Measurements from ENCODE around the gene ADAMTSL4.

ADAMTSL4 gene

DNA sequence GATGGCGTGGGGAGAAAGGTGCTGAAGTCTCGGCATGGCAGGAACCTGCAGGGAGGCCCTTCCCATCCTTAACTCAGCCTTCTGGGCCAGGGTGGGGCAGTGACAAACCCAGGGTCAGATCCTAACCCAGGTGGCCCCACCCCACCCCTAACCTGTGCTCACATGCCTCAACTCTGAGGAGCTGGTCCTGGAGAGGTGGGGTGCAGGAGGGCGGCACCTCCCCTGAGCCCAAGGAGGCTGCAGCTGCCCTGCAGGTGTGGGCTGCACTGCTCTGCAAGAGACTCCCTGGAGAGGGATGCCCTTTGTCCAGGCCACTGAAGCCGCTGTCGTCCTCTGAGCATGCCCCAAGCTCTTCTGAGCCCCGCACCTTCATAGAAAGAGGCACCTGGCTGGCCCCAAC, 15.2 kb upstream of the ADAMTSL4 start:
- H3K27me3 ChIP-seq (ENCODE audit: control insufficient read depth, insufficient read depth, low read length), result no peaks in the 10 kb centered on the region
- no peaks in the 10 kb centered on the region for H3K9me3 ChIP-seq (ENCODE audit: control insufficient read depth, insufficient read depth, low read length)
- no peak overlapping the region for H3K4me3 ChIP-seq (ENCODE audit: low read length)
- DNase-seq (ENCODE audit: low read depth, low spot score), result no peak
- H3K36me3 ChIP-seq (ENCODE audit: control insufficient read depth, insufficient read depth, low read length), result no peaks in the 10 kb centered on the region
- H3K4me1 ChIP-seq (ENCODE audit: control insufficient read depth, insufficient read depth, low read length), result no peaks in the 10 kb centered on the region; the same call in 1 of the 2 replicates
- WGBS (ENCODE audit: insufficient coverage, insufficient read length), result no CpG with 5 or more reads among the region's 6 CpGs
- no peak overlapping the region for H3K27ac ChIP-seq (ENCODE audit: low read length)

- no peak for DNase-seq (ENCODE audit: low read depth, low spot score)
- Histone ChIP-seq H3K27me3 (ENCODE audit: control insufficient read depth, insufficient read depth, low read length) (no peaks in the 10 kb centered on the region), H3K36me3 (ENCODE audit: control insufficient read depth, insufficient read depth, low read length) (no peaks in the 10 kb centered on the region), H3K4me1 (ENCODE audit: control insufficient read depth, insufficient read depth, low read length) (no peaks in the 10 kb centered on the region; the same call in 1 of the 2 replicates), H3K9me3 (ENCODE audit: control insufficient read depth, insufficient read depth, low read length) (no peaks in the 10 kb centered on the region), H3K4me3 (ENCODE audit: low read length) (no peak overlapping the region), H3K27ac (ENCODE audit: low read length) (no peak overlapping the region)
- WGBS (ENCODE audit: insufficient coverage, insufficient read length), result no CpG with 5 or more reads among the region's 14 CpGs
Measured at GRCh38 chr1:150535511-150536287, 13.5 kb upstream of the ADAMTSL4 start.

DNA sequence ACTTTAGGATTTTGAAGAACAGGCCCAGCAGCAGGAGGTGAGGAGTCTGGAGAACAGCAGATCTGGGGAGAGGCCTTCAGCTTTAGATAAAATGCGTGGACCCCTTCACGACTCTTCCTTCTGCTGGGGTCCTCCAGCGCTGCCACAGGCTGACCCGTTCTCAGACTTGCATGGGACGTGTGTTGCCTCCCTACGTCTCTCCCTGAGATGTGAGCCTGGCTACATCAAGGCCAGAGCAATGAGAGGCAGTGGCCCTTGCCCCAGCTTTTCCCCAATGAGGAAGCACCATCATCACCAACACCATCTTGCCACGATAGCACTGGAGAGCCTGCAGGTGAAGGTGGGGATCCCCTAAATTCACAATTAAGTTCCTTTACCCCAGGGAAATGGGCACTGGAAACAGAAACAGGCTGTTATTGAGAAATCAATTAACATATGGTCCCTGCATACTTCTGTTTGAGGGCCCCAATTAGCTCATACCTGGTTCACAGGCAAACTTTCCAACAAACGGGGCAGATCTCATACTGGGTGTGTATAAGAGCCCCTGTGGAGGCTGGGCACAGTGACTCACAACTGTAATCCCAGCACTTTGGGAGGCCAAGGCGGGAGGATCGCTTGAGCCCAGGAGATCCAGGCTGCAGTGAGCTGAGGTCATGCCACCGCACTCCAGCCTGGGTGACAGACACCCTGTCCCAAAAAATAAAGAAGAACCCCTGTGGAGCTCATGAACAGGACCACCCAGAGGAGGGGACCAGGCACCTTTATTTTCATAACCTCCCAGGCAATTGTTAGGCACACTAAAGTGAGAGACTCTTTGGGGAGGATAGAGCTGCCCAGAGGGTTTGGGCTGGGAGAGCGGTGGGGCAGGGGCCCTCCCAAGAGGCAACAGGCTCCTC, 12.1 kb upstream of the ADAMTSL4 start:
- no peaks in the 10 kb centered on the region for H3K27me3 ChIP-seq (ENCODE audit: control insufficient read depth, insufficient read depth, low read length)
- WGBS (ENCODE audit: insufficient coverage, insufficient read length), result no CpG with 5 or more reads among the region's 12 CpGs
- DNase-seq (ENCODE audit: low read depth, low spot score), result no peak
- no peaks in the 10 kb centered on the region for H3K36me3 ChIP-seq (ENCODE audit: control insufficient read depth, insufficient read depth, low read length)
- no peak overlapping the region for H3K4me3 ChIP-seq (ENCODE audit: low read length)
- no peaks in the 10 kb centered on the region for H3K9me3 ChIP-seq (ENCODE audit: control insufficient read depth, insufficient read depth, low read length)
- no peaks in the 10 kb centered on the region; the same call in 1 of the 2 replicates for H3K4me1 ChIP-seq (ENCODE audit: control insufficient read depth, insufficient read depth, low read length)
- H3K27ac ChIP-seq (ENCODE audit: low read length), result no peak overlapping the region

- WGBS (ENCODE audit: insufficient coverage, insufficient read length), result no CpG with 5 or more reads among the region's 17 CpGs
- no peaks in the 10 kb centered on the region for H3K36me3 ChIP-seq (ENCODE audit: control insufficient read depth, insufficient read depth, low read length)
- H3K27ac ChIP-seq (ENCODE audit: low read length), result no peak overlapping the region
- no peak overlapping the region for H3K4me3 ChIP-seq (ENCODE audit: low read length)
- no peaks in the 10 kb centered on the region for H3K9me3 ChIP-seq (ENCODE audit: control insufficient read depth, insufficient read depth, low read length)
- no peaks in the 10 kb centered on the region; the same call in 1 of the 2 replicates for H3K4me1 ChIP-seq (ENCODE audit: control insufficient read depth, insufficient read depth, low read length)
- DNase-seq (ENCODE audit: low read depth, low spot score), result no peak
- no peaks in the 10 kb centered on the region for H3K27me3 ChIP-seq (ENCODE audit: control insufficient read depth, insufficient read depth, low read length)
Measured at GRCh38 chr1:150537732-150538684, 11.2 kb upstream of the ADAMTSL4 start.

DNA sequence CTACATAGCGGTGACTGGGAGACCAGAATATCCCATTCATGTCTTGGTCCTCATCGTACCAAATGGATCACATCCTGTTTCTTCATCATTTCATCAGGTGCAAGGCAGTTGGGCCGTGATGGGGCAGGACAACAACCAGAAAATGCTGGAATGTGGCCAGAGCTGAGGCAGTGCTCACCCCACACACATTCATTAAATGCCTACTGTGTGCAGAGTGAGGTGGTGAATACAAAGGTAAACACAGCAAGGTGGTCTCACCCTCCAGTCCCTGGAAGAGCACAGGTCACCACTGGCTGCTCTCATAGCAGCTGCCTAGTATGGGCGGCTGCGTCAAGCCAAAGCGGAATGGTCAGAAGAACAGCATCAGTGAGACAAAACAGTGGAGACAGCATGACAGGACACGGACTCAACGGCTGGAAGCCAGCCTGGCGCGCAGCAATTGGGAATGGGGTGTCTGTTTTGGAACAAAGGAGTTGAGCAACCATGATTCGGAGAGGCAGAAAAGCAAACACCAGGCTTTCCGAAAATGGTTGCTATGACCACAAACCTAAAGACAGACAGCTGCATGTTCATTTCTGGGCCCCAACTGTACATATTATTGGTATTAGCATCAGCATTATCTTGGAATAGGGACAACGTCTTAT, 5.6 kb upstream of the ADAMTSL4 start:
- Histone ChIP-seq H3K9me3 (ENCODE audit: control insufficient read depth, insufficient read depth, low read length) (no peaks in the 10 kb centered on the region), H3K27me3 (ENCODE audit: control insufficient read depth, insufficient read depth, low read length) (peaks cover 2% of the 10 kb centered on the region; the same call in 1 of the 2 replicates), H3K4me1 (ENCODE audit: control insufficient read depth, insufficient read depth, low read length) (no peaks in the 10 kb centered on the region), H3K4me3 (ENCODE audit: low read length) (no peak overlapping the region), H3K36me3 (ENCODE audit: control insufficient read depth, insufficient read depth, low read length) (no peaks in the 10 kb centered on the region), H3K27ac (ENCODE audit: low read length) (no peak overlapping the region)
- no peak for DNase-seq (ENCODE audit: low read depth, low spot score)
- no CpG with 5 or more reads among the region's 13 CpGs for WGBS (ENCODE audit: insufficient coverage, insufficient read length)

GRCh38 chr1:150544204-150544603, 5.0 kb upstream of the ADAMTSL4 start:
- Histone ChIP-seq H3K4me3 (ENCODE audit: low read length) (no peak overlapping the region), H3K9me3 (ENCODE audit: control insufficient read depth, insufficient read depth, low read length) (no peaks in the 10 kb centered on the region), H3K27ac (ENCODE audit: low read length) (no peak overlapping the region), H3K36me3 (ENCODE audit: control insufficient read depth, insufficient read depth, low read length) (no peaks in the 10 kb centered on the region), H3K4me1 (ENCODE audit: control insufficient read depth, insufficient read depth, low read length) (no peaks in the 10 kb centered on the region), H3K27me3 (ENCODE audit: control insufficient read depth, insufficient read depth, low read length) (peaks cover 3% of the 10 kb centered on the region; the same call in 1 of the 2 replicates)
- DNase-seq (ENCODE audit: low read depth, low spot score), result no peak
- whole genome bisulfite sequencing (ENCODE audit: insufficient coverage, insufficient read length), result no CpG with 5 or more reads among the region's 3 CpGs

DNA sequence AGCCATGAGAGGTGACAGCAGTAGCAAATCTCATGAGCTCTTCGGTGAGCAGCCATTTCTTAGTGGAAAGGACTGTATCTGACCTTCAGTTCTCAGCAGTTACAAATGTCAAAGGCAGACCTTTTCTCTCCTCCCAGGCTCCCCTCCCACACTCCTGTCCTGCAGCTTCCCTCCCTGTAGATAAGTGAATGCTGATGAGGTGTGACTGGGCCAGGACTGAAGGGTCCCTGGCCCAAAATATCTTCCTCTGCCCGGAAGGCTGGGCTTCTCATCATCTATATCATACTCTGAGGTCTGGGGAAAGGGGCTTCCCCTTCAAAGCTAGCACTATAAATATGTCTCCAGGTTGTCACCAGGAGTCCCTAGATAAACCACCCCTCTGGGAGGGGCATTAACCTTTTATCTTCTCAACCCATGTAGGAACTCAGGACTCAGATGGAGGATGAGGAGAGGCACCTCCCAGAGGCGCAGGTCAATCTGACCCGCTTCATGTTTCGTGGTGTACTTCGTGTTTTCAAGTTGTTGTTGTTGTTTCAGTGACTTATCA, 3.6 kb upstream of the ADAMTSL4 start:
- no CpG with 5 or more reads among the region's 6 CpGs for WGBS (ENCODE audit: insufficient coverage, insufficient read length)
- no peak for DNase-seq (ENCODE audit: low read depth, low spot score)

GRCh38 chr1:150546294-150546937, 2.8 kb upstream of the ADAMTSL4 start:
- peaks cover 3% of the 10 kb centered on the region; the same call in 1 of the 2 replicates for H3K27me3 ChIP-seq (ENCODE audit: control insufficient read depth, insufficient read depth, low read length)
- H3K36me3 ChIP-seq (ENCODE audit: control insufficient read depth, insufficient read depth, low read length), result no peaks in the 10 kb centered on the region
- H3K4me3 ChIP-seq (ENCODE audit: low read length), result no peak overlapping the region
- DNase-seq (ENCODE audit: low read depth, low spot score), result no peak
- no peaks in the 10 kb centered on the region for H3K9me3 ChIP-seq (ENCODE audit: control insufficient read depth, insufficient read depth, low read length)
- no CpG with 5 or more reads among the region's 16 CpGs for WGBS (ENCODE audit: insufficient coverage, insufficient read length)
- no peak overlapping the region for H3K27ac ChIP-seq (ENCODE audit: low read length)
- 0 out of 2 replicates have a peak, but pooled peaks cover 1% of the 10 kb centered on the region for H3K4me1 ChIP-seq (ENCODE audit: control insufficient read depth, insufficient read depth, low read length)

More for the DNA sequence above, 3.6 kb upstream of the ADAMTSL4 start:
- H3K4me3 ChIP-seq (ENCODE audit: low read length), result no peak overlapping the region
- H3K27ac ChIP-seq (ENCODE audit: low read length), result no peak overlapping the region
- peaks cover 3% of the 10 kb centered on the region; the same call in 1 of the 2 replicates for H3K27me3 ChIP-seq (ENCODE audit: control insufficient read depth, insufficient read depth, low read length)
- no peaks in the 10 kb centered on the region for H3K36me3 ChIP-seq (ENCODE audit: control insufficient read depth, insufficient read depth, low read length)
- H3K4me1 ChIP-seq (ENCODE audit: control insufficient read depth, insufficient read depth, low read length), result 0 out of 2 replicates have a peak, but pooled peaks cover 1% of the 10 kb centered on the region
- H3K9me3 ChIP-seq (ENCODE audit: control insufficient read depth, insufficient read depth, low read length), result no peaks in the 10 kb centered on the region

GRCh38 chr1:150548324-150548631, 930 bp upstream of the ADAMTSL4 start:
- peaks cover 8% of the 10 kb centered on the region for H3K4me1 ChIP-seq (ENCODE audit: control insufficient read depth, insufficient read depth, low read length)
- WGBS (ENCODE audit: insufficient coverage, insufficient read length), result no CpG with 5 or more reads among the region's 4 CpGs
- no peaks in the 10 kb centered on the region for H3K9me3 ChIP-seq (ENCODE audit: control insufficient read depth, insufficient read depth, low read length)
- H3K36me3 ChIP-seq (ENCODE audit: control insufficient read depth, insufficient read depth, low read length), result no peaks in the 10 kb centered on the region
- H3K27me3 ChIP-seq (ENCODE audit: control insufficient read depth, insufficient read depth, low read length), result peaks cover 3% of the 10 kb centered on the region; the same call in 1 of the 2 replicates
- peak overlapping the region; percentile 53; the same call in 1 of the 2 replicates for H3K4me3 ChIP-seq (ENCODE audit: low read length)
- DNase-seq (ENCODE audit: low read depth, low spot score), result no peak
- H3K27ac ChIP-seq (ENCODE audit: low read length), result no peak overlapping the region

Measured in iPS DF 6.9 (cell line).